ENCODE data around the gene ZCCHC24.

DNA sequence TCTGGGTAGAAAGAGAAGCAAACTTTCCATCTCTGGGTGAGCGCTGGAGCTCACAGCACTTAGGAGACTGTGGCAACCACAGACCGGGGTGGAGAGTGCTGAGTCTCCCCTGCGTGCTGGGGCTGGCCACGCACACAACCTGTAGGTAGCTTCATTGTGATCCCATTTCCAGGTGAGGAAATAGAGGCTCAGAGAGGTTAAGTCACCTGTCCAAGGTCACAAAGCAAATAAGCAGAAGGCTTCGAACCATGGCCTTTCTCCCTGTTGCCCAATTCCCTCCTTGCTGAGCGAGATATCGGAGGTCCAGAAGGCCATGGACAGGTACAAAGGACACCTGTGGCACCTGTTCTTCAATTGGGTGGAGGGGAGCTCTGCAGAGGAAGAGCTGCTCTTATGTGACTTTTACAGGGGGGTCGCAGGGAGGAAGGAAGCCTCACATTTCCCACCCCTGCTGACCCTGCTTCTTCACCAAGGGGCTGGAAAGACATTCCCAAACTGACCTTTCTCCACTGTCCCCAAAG, 39.4 kb downstream of the ZCCHC24 start:
- no peak for TF ChIP-seq POLR2A (IDR thresholded peaks at IDR 0.05)
- TF ChIP-seq, protein P1, sequence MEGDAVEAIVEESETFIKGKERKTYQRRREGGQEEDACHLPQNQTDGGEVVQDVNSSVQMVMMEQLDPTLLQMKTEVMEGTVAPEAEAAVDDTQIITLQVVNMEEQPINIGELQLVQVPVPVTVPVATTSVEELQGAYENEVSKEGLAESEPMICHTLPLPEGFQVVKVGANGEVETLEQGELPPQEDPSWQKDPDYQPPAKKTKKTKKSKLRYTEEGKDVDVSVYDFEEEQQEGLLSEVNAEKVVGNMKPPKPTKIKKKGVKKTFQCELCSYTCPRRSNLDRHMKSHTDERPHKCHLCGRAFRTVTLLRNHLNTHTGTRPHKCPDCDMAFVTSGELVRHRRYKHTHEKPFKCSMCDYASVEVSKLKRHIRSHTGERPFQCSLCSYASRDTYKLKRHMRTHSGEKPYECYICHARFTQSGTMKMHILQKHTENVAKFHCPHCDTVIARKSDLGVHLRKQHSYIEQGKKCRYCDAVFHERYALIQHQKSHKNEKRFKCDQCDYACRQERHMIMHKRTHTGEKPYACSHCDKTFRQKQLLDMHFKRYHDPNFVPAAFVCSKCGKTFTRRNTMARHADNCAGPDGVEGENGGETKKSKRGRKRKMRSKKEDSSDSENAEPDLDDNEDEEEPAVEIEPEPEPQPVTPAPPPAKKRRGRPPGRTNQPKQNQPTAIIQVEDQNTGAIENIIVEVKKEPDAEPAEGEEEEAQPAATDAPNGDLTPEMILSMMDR (IDR thresholded peaks at IDR 0.05): no peak
